Measurements from ENCODE around the gene APOBEC3H. TPM values are rescaled to one million over a fixed set of nuclear protein-coding genes. Genes with fewer than 3 reads are reported as not detected.

The APOBEC3H gene
- total RNA-seq, 1 experiment from 2014 or later = not detected

GRCh38 chr22:39149915-39150847, 53.1 kb downstream of the APOBEC3H start:
- Histone ChIP-seq H3K9me3 (ENCODE audit: low read depth, low read length, poor library complexity, severe bottlenecking) (no peaks in the 10 kb centered on the region), H3K27me3 (replicated peaks; ENCODE audit: insufficient read depth, low read depth, low read length, poor library complexity) (peaks cover 20% of the 10 kb centered on the region), H3K4me3 (ENCODE audit: low read depth, low read length, poor library complexity, severe bottlenecking) (no peak overlapping the region), H3K27ac (ENCODE audit: low read depth, low read length, poor library complexity, severe bottlenecking) (peak overlapping the region; percentile 28), H3K36me3 (ENCODE audit: insufficient read depth, low read length, poor library complexity, severe bottlenecking) (no peaks in the 10 kb centered on the region), H3K4me1 (ENCODE audit: insufficient read depth, low read length, poor library complexity, severe bottlenecking) (peaks cover 22% of the 10 kb centered on the region)
- TF ChIP-seq EZH2 (IDR thresholded peaks at IDR 0.05; ENCODE audit: borderline replicate concordance, low read depth, low read length, poor library complexity, severe bottlenecking) (no peak), CTCF (conservative IDR thresholded peaks at IDR 0.05; ENCODE audit: low read depth, low read length) (no peak)
- no peak for DNase-seq (ENCODE audit: low spot score)
- intact Hi-C loops (cut with micrococcal nuclease; ENCODE audit: unreplicated experiment) = no loop called here
- ChIA-PET POLR2A (ENCODE audit: low non-redundant PET) (interaction anchor here (0.9 kb wide), 1 partner anchor 15 kb away, joined by 3 read pairs; no protein-coding TSS in a partner anchor), CTCF (interaction anchor here (0.6 kb wide), 1 partner anchor 25 kb away, joined by 3 read pairs; no protein-coding TSS in a partner anchor)
- no TSS peak for BruUV-seq (replicated peaks)

- intact Hi-C loops (cut with micrococcal nuclease; ENCODE audit: unreplicated experiment) = no loop called here
- ChIA-PET POLR2A (ENCODE audit: low non-redundant PET) (interaction anchor here (0.9 kb wide), 1 partner anchor 15 kb away, joined by 3 read pairs; no protein-coding TSS in a partner anchor), CTCF (no interaction called here)
- H3K36me3 ChIP-seq (ENCODE audit: insufficient read depth, low read length, poor library complexity, severe bottlenecking) = no peaks in the 10 kb centered on the region
- no peak for TF ChIP-seq EZH2 (IDR thresholded peaks at IDR 0.05; ENCODE audit: borderline replicate concordance, low read depth, low read length, poor library complexity, severe bottlenecking)
- TF ChIP-seq CTCF (conservative IDR thresholded peaks at IDR 0.05; ENCODE audit: low read depth, low read length) = no peak
- no peak for DNase-seq (ENCODE audit: low spot score)
- no peak overlapping the region for H3K27ac ChIP-seq (ENCODE audit: low read depth, low read length, poor library complexity, severe bottlenecking)
- no peak overlapping the region for H3K4me3 ChIP-seq (ENCODE audit: low read depth, low read length, poor library complexity, severe bottlenecking)
- H3K4me1 ChIP-seq (ENCODE audit: insufficient read depth, low read length, poor library complexity, severe bottlenecking) = peaks cover 22% of the 10 kb centered on the region
- BruUV-seq (replicated peaks) = no TSS peak
- H3K9me3 ChIP-seq (ENCODE audit: low read depth, low read length, poor library complexity, severe bottlenecking) = no peaks in the 10 kb centered on the region
- peaks cover 24% of the 10 kb centered on the region for H3K27me3 ChIP-seq (replicated peaks; ENCODE audit: insufficient read depth, low read depth, low read length, poor library complexity)
Observed at GRCh38 chr22:39150848-39151215, 53.8 kb downstream of the APOBEC3H start.

GRCh38 chr22:39151329-39151975, 54.4 kb downstream of the APOBEC3H start:
- intact Hi-C loops (cut with micrococcal nuclease; ENCODE audit: unreplicated experiment) = no loop called here
- peaks cover 22% of the 10 kb centered on the region for H3K4me1 ChIP-seq (ENCODE audit: insufficient read depth, low read length, poor library complexity, severe bottlenecking)
- BruUV-seq (replicated peaks) = no TSS peak
- H3K4me3 ChIP-seq (ENCODE audit: low read depth, low read length, poor library complexity, severe bottlenecking) = peak overlapping the region; percentile 54
- no peaks in the 10 kb centered on the region for H3K9me3 ChIP-seq (ENCODE audit: low read depth, low read length, poor library complexity, severe bottlenecking)
- H3K27ac ChIP-seq (ENCODE audit: low read depth, low read length, poor library complexity, severe bottlenecking) = no peak overlapping the region
- H3K36me3 ChIP-seq (ENCODE audit: insufficient read depth, low read length, poor library complexity, severe bottlenecking) = no peaks in the 10 kb centered on the region
- H3K27me3 ChIP-seq (replicated peaks; ENCODE audit: insufficient read depth, low read depth, low read length, poor library complexity) = peaks cover 25% of the 10 kb centered on the region
- CTCF ChIA-PET = no interaction called here
- TF ChIP-seq EZH2 (IDR thresholded peaks at IDR 0.05; ENCODE audit: borderline replicate concordance, low read depth, low read length, poor library complexity, severe bottlenecking) (no peak), CTCF (conservative IDR thresholded peaks at IDR 0.05; ENCODE audit: low read depth, low read length) (no peak)
- no peak for DNase-seq (ENCODE audit: low spot score)
- POLR2A ChIA-PET (ENCODE audit: low non-redundant PET) = interaction anchor here (0.6 to 0.9 kb wide), 2 partner anchors 16 to 166 kb away, joined by 3 read pairs; no protein-coding TSS in a partner anchor
